Measurements from ENCODE around the gene PLEKHA8.

Gene PLEKHA8

GRCh38 chr7:30178748-30179436, 150.7 kb downstream of the PLEKHA8 start:
- Histone ChIP-seq H3K9me3 (no peaks in the 10 kb centered on the region), H3K36me3 (no peaks in the 10 kb centered on the region), H3K4me3 (no peak overlapping the region), H3K27ac (peak overlapping the region in 1 of 2 donors; percentile 21), H3K4me1 (peaks cover 0 to 92% (median 60%) of the 10 kb centered on the region in 4 donors), H3K27me3 (no peaks in the 10 kb centered on the region)
- TF ChIP-seq CTCF (IDR thresholded peaks at IDR 0.05): no peak
- intact Hi-C loops (cut with DNase I; ENCODE audit: low total_unique reads): no loop called here
- DNase-seq: no peak
